Measurements from ENCODE around the gene TUBG2. TPM values are rescaled to one million over a fixed set of nuclear protein-coding genes. Genes with fewer than 3 reads are reported as not detected.

The TUBG2 gene
- total RNA-seq, 1 experiment from 2014 or later, result 26.7 TPM

GRCh38 chr17:42669977-42670788 lies 11.1 kb downstream of the TUBG2 start:
- DNase-seq (ENCODE audit: low spot score) (peak; percentile 71), ATAC-seq (peak; percentile 5)
- no peak overlapping the region for H3K27ac Mint-ChIP-seq
- H3K4me1 Mint-ChIP-seq, result peaks cover 41% of the 10 kb centered on the region
- H3K36me3 Mint-ChIP-seq, result peaks cover 31% of the 10 kb centered on the region
- CTCF ChIA-PET, result interaction anchor here (0.6 to 4.9 kb wide), 13 partner anchors 10 to 154 kb away, joined by 3 to 58 read pairs (median 5); partner anchors contain the start of genes BECN1, CCR10, CNTNAP1 and PSMC3IP
- peaks cover 3% of the 10 kb centered on the region for H3K27me3 Mint-ChIP-seq (ENCODE audit: low read depth)
- peak overlapping the region; percentile 68 for H3K4me3 Mint-ChIP-seq
- H3K9me3 Mint-ChIP-seq, result no peaks in the 10 kb centered on the region
- POLR2A ChIA-PET, result interaction anchor here (0.5 to 3.8 kb wide), 10 partner anchors 9 to 740 kb away, joined by 3 to 13 read pairs (median 4); partner anchors contain the start of genes ODAD4, PSMC3IP, RETREG3 and TUBG1
- peak; percentile 9; the same call in 1 of the 2 replicates for TF ChIP-seq ETV6 (CRISPR knock-in tag; IDR thresholded peaks at IDR 0.05)
- no peak for TF ChIP-seq SOX15 (CRISPR knock-in tag; IDR thresholded peaks at IDR 0.05)
- no peak for TF ChIP-seq ZMAT4 (CRISPR knock-in tag; IDR thresholded peaks at IDR 0.05)
- TF ChIP-seq OVOL2 (CRISPR knock-in tag; IDR thresholded peaks at IDR 0.05; ENCODE audit: borderline replicate concordance), result no peak
- TF ChIP-seq ZNF532 (CRISPR knock-in tag; IDR thresholded peaks at IDR 0.05; ENCODE audit: borderline replicate concordance), result no peak
- no peak for TF ChIP-seq ERG (CRISPR knock-in tag; IDR thresholded peaks at IDR 0.05)
- TF ChIP-seq FOXK1 (CRISPR knock-in tag; IDR thresholded peaks at IDR 0.05), result 0 out of 2 replicates have a peak, but pooled peaks have one; percentile 14
- TF ChIP-seq ZNF425 (CRISPR knock-in tag; conservative IDR thresholded peaks at IDR 0.05), result no peak
- TF ChIP-seq ZNF512 (CRISPR knock-in tag; IDR thresholded peaks at IDR 0.05; ENCODE audit: borderline replicate concordance), result no peak
- no peak for TF ChIP-seq SMAD4 (CRISPR knock-in tag; IDR thresholded peaks at IDR 0.05)
- TF ChIP-seq CREM (CRISPR knock-in tag; IDR thresholded peaks at IDR 0.05), result no peak
- TF ChIP-seq PRRX2 (CRISPR knock-in tag; IDR thresholded peaks at IDR 0.05), result no peak
- no peak for TF ChIP-seq MXD4 (CRISPR knock-in tag; IDR thresholded peaks at IDR 0.05; ENCODE audit: borderline replicate concordance)
- TF ChIP-seq ZNF232 (CRISPR knock-in tag; IDR thresholded peaks at IDR 0.05), result no peak
- no peak for TF ChIP-seq JUN (CRISPR knock-in tag; IDR thresholded peaks at IDR 0.05)
- no peak for TF ChIP-seq TCF7 (CRISPR knock-in tag; IDR thresholded peaks at IDR 0.05; ENCODE audit: low read depth)
- TF ChIP-seq IRF2 (CRISPR knock-in tag; IDR thresholded peaks at IDR 0.05; ENCODE audit: borderline replicate concordance, low read depth), result no peak
- TF ChIP-seq NR1H2 (CRISPR knock-in tag; IDR thresholded peaks at IDR 0.05), result no peak
- no peak for TF ChIP-seq TP53 (CRISPR knock-in tag; IDR thresholded peaks at IDR 0.05)
- no peak for TF ChIP-seq NFYB (CRISPR knock-in tag; conservative IDR thresholded peaks at IDR 0.05; ENCODE audit: low read depth)
- TF ChIP-seq E2F5 (CRISPR knock-in tag; IDR thresholded peaks at IDR 0.05), result no peak
- no peak for TF ChIP-seq USF2 (CRISPR knock-in tag; IDR thresholded peaks at IDR 0.05)
- TF ChIP-seq HMGA2 (CRISPR knock-in tag; IDR thresholded peaks at IDR 0.05), result no peak
- TF ChIP-seq ZNF423 (CRISPR knock-in tag; IDR thresholded peaks at IDR 0.05), result peak; percentile 40; the same call in 1 of the 2 replicates

All from WTC11 (cell line).